Subcutaneous abdominal adipose tissue (tissue), 5 donors: ENCODE results near the gene SLC1A7.
A peak's percentile ranks its signal among the peaks of the same experiment; 100 is the strongest.
"Not testable (repeated sequence)": the region's sequence is repeated elsewhere in the genome, so short reads cannot be mapped to it uniquely, and the experiment has no call there.

Experiments
- H3K27ac ChIP-seq: one replicate; pipeline ENCODE4 v1.7.0; 2013; ENCODE audit warnings: low read depth, mild to moderate bottlenecking, inconsistent platforms, low read length, moderate library complexity
- H3K27me3 ChIP-seq, 5 donors: one replicate each; pipeline ENCODE4 v1.7.0; 2013; ENCODE audit warnings: low read length in 5 of 5, inconsistent platforms in 1 of 5; ENCODE audit not compliant: control insufficient read depth in 5 of 5, insufficient read depth in 4 of 5
- H3K36me3 ChIP-seq, 5 donors: one replicate each; pipeline ENCODE4 v1.7.0; 2013; ENCODE audit warnings: low read length in 5 of 5; ENCODE audit not compliant: control insufficient read depth in 5 of 5, insufficient read depth in 5 of 5
- H3K4me1 ChIP-seq, 5 donors: one replicate each; pipeline ENCODE4 v1.7.0; 2013; ENCODE audit warnings: low read length in 5 of 5, mild to moderate bottlenecking in 3 of 5, moderate library complexity in 1 of 5; ENCODE audit not compliant: control insufficient read depth in 5 of 5, insufficient read depth in 5 of 5
- H3K4me3 ChIP-seq, 5 donors: one replicate each; pipeline ENCODE4 v1.7.0; 2013; ENCODE audit warnings: low read length in 5 of 5, low read depth in 1 of 5
- H3K9ac ChIP-seq, 5 donors: one replicate each; pipeline ENCODE4 v1.7.0; 2013; ENCODE audit warnings: low read length in 5 of 5, mild to moderate bottlenecking in 4 of 5, moderate library complexity in 3 of 5
- H3K9me3 ChIP-seq, 5 donors: one replicate each; pipeline ENCODE4 v1.7.0; 2013; ENCODE audit warnings: low read length in 5 of 5; ENCODE audit not compliant: control insufficient read depth in 5 of 5
- donor health status: healthy.
- donor health status: healthy.
- donor health status: healthy.
- donor health status: healthy.
- donor health status: healthy.

Gene SLC1A7

GRCh38 chr1:53142226-53142853 lies at the start of gene SLC1A7:
SLC1A7 (minus strand) TSS chr1:53142638; CDS start chr1:53142449, 189 bp downstream.
- H3K27me3 ChIP-seq = no peaks in the 10 kb centered on the region
- H3K36me3 ChIP-seq = no peaks in the 10 kb centered on the region
- no peak within 1 kb of the TSS for H3K9ac ChIP-seq
- peaks cover 0 to 58% (median 13%) of the 10 kb centered on the region in 5 donors for H3K4me1 ChIP-seq
- peaks cover 3 to 9% (median 5%) of the 10 kb centered on the region in 5 donors for H3K9me3 ChIP-seq
- no peak within 1 kb of the TSS for H3K4me3 ChIP-seq
- no peak within 1 kb of the TSS for H3K27ac ChIP-seq

- Histone ChIP-seq H3K4me3 (no peak overlapping the region), H3K27me3 (no peaks in the 10 kb centered on the region), H3K9me3 (peaks cover 0 to 3% (median 0%) of the 10 kb centered on the region in 5 donors), H3K9ac (no peak overlapping the region), H3K4me1 (peaks cover 0 to 2% (median 2%) of the 10 kb centered on the region in 5 donors), H3K36me3 (no peaks in the 10 kb centered on the region), H3K27ac (no peak overlapping the region)
Observed at GRCh38 chr1:53190210-53190611, 47.8 kb upstream of the SLC1A7 start.

- Histone ChIP-seq H3K4me1 (no peaks in the 10 kb centered on the region), H3K4me3 (no peak overlapping the region), H3K9me3 (peaks cover 0 to 3% (median 0%) of the 10 kb centered on the region in 5 donors), H3K9ac (no peak overlapping the region), H3K36me3 (no peaks in the 10 kb centered on the region), H3K27me3 (no peaks in the 10 kb centered on the region), H3K27ac (no peak overlapping the region)
Observed at GRCh38 chr1:53189061-53189460, 46.6 kb upstream of the SLC1A7 start.

- Histone ChIP-seq H3K4me3 (no peak overlapping the region), H3K9ac (no peak overlapping the region), H3K4me1 (peaks cover 0 to 9% (median 8%) of the 10 kb centered on the region in 5 donors), H3K9me3 (peaks cover 0 to 3% (median 0%) of the 10 kb centered on the region in 5 donors), H3K36me3 (no peaks in the 10 kb centered on the region), H3K27me3 (no peaks in the 10 kb centered on the region), H3K27ac (no peak overlapping the region)
Observed at GRCh38 chr1:53188099-53188498, 45.7 kb upstream of the SLC1A7 start.

- Histone ChIP-seq H3K4me3 (no peak overlapping the region), H3K36me3 (no peaks in the 10 kb centered on the region), H3K27me3 (no peaks in the 10 kb centered on the region), H3K9me3 (peaks cover 0 to 3% (median 0%) of the 10 kb centered on the region in 5 donors), H3K4me1 (peaks cover 3 to 16% (median 15%) of the 10 kb centered on the region in 5 donors), H3K27ac (no peak overlapping the region), H3K9ac (no peak overlapping the region)
Observed at GRCh38 chr1:53187401-53187800, 45.0 kb upstream of the SLC1A7 start.

GRCh38 chr1:53186533-53186932 lies 44.1 kb upstream of the SLC1A7 start:
- Histone ChIP-seq H3K9me3 (peaks cover 0 to 3% (median 0%) of the 10 kb centered on the region in 5 donors), H3K27me3 (no peaks in the 10 kb centered on the region), H3K36me3 (no peaks in the 10 kb centered on the region), H3K4me3 (no peak overlapping the region), H3K9ac (no peak overlapping the region), H3K27ac (no peak overlapping the region), H3K4me1 (peaks cover 5 to 23% (median 18%) of the 10 kb centered on the region in 5 donors)

GRCh38 chr1:53185955-53186297 lies 43.5 kb upstream of the SLC1A7 start:
- H3K27me3 ChIP-seq, H3K4me3 ChIP-seq, H3K36me3 ChIP-seq, H3K27ac ChIP-seq, H3K9me3 ChIP-seq, H3K9ac ChIP-seq: not testable (repeated sequence)
- peaks cover 5 to 23% (median 18%) of the 10 kb centered on the region in 5 donors for H3K4me1 ChIP-seq

- Histone ChIP-seq H3K9ac (peak overlapping the region in 1 of 5 donors; percentile 38), H3K4me3 (no peak overlapping the region), H3K36me3 (no peaks in the 10 kb centered on the region), H3K27ac (peak overlapping the region; percentile 56), H3K27me3 (no peaks in the 10 kb centered on the region), H3K9me3 (peaks cover 0 to 3% (median 0%) of the 10 kb centered on the region in 5 donors), H3K4me1 (peaks cover 5 to 23% (median 18%) of the 10 kb centered on the region in 5 donors)
Observed at GRCh38 chr1:53183095-53183990, 40.9 kb upstream of the SLC1A7 start.

- H3K9me3 ChIP-seq = peaks cover 0 to 3% (median 0%) of the 10 kb centered on the region in 5 donors
- no peaks in the 10 kb centered on the region for H3K36me3 ChIP-seq
- H3K4me1 ChIP-seq = peaks cover 5 to 23% (median 18%) of the 10 kb centered on the region in 5 donors
- peak overlapping the region; percentile 56 for H3K27ac ChIP-seq
- H3K27me3 ChIP-seq = no peaks in the 10 kb centered on the region
- H3K9ac ChIP-seq = peak overlapping the region in 1 of 5 donors; percentile 38
- no peak overlapping the region for H3K4me3 ChIP-seq
Observed at GRCh38 chr1:53182716-53183094, 40.3 kb upstream of the SLC1A7 start.

GRCh38 chr1:53182111-53182593 lies 39.7 kb upstream of the SLC1A7 start:
- H3K27ac ChIP-seq = peak overlapping the region; percentile 56
- no peaks in the 10 kb centered on the region for H3K36me3 ChIP-seq
- H3K9ac ChIP-seq = peak overlapping the region in 1 of 5 donors; percentile 38
- H3K4me1 ChIP-seq = peaks cover 5 to 25% (median 20%) of the 10 kb centered on the region in 5 donors
- no peaks in the 10 kb centered on the region for H3K27me3 ChIP-seq
- peaks cover 0 to 3% (median 0%) of the 10 kb centered on the region in 5 donors for H3K9me3 ChIP-seq
- H3K4me3 ChIP-seq = no peak overlapping the region
